Measurements from ENCODE around the gene S100A14. TPM values are rescaled to one million over a fixed set of nuclear protein-coding genes. Genes with fewer than 3 reads are reported as not detected.
A peak's percentile ranks its signal among the peaks of the same experiment; 100 is the strongest.

S100A14 gene
- total RNA-seq, 1 donor from 2014 or later = 0.35 TPM

DNA sequence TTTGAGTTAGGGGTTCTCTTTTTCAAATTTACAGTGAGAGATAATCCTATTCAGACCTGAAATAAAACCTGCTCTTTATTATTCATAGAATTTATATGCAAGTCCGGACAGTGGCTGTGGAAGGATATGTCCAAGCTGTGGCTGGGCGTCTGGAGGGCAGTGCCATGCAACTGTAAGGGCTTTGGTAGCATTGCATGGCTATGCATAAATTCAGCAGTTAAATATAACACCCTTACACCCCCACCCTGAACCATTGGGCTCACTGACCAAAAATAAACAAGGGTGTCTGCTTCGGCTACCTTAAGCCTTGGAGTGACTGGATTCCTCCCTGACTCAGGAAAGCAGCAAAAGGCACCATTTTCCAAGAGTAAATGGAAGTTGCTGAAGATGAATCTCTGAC, 23.2 kb upstream of the S100A14 start:
- peak; percentile 26 for DNase-seq (ENCODE audit: low spot score)

DNA sequence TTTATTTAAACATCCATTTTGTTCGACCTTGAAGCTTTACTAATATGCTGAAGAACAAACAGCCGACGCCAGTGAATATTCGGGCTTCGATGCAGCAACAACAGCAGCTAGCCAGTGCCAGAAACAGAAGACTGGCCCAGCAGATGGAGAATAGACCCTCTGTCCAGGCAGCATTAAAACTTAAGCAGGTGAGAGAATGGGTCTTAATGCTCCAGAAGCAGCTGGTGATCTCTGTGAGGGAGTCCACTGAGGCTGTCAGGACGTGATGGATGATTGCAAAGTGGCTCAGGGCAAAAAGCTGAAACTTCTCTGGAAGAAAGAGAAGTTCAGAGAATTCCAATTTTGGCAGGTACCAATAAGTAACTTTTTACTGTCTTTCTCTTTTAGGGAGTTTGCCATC, 22.1 kb upstream of the S100A14 start:
- DNase-seq (ENCODE audit: low spot score) = no peak

DNA sequence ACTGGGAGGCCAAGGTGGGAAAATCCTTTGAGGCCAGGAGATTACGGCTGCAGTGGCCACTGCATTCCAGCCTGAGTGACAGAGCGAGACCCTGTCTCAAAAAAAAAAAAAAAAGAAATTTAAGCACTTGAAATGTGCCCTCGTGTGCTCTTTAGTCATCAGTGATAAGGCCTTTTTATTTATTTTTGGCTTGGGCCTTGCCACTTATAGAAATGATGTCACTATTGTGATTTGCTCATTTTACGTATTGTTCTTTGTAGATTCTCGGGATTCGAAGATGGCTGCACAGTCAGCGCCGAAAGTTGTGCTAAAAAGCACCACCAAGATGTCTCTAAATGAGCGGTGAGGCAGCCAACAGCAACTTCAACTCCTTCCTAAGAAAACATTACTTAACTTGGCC, 20.2 kb upstream of the S100A14 start:
- no peak for DNase-seq (ENCODE audit: low spot score)

DNA sequence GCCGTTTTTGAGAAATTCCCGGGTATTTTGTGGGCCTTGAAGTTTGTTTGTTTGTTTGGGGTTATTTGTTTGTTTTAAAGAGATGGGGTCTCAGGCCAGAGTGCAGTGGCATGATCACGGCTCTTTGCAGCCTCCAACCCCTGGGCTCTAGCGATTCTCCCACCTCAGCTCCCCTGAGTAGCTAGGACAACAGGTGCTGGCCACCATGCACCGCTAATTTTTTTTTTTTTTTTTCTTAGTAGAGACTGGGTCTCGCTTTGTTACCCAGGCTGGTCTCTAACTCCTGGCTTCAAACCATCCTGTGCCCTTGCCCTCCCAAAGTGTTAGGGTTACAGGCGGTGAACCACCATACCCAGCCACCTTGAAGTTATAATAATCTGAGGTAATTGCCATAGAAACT, 19.7 kb upstream of the S100A14 start:
- no peak for DNase-seq (ENCODE audit: low spot score)

DNA sequence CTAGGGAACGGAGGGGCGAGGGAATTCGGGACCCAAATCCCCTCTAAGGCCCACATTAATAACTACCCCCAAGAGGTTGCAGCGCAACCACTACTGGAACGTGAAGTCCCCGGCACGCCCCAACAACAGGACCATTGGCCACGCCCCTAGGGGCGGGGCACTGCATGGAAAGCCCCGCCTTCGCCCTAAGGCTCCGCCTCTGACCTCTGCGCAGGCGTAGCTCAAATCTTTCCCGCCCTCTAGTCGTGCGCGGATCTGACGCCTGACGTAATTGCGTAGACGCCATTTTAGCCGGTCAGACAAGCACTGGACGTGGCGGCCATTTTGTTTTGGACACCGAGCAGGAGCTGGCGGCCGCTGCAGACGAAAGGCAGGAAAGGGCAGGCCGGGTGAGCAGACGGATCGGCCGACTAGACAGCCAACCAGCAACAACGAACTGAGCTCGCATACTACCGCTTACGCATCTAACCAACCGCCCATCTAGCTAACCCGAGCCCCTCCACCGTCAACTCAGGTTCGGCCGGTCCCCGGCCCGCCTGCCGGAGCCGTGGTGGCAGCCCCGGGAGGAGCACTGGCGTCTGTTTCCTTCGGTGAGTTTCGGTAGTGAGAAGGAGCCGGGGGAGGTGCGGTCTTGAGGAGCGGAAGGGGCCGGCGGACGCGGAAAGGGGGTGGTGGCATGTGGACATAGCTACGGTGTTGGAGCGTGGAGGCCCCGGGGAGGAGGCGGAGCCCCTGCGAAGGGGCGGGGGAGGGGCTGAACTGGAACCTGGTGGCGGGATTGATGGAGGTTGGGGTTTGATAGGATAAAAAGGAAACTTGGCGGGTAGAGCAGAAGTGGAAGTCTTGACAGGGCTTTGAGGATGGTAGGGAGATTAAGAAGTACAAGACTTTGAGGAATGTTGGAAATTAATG, 17.9 kb upstream of the S100A14 start, which contains the start of gene CHTOP:
Gene CHTOP (plus strand): TSS at position 313 of the 912 bp plus-strand sequence. CDS start 2,523 bp downstream, outside the sequence.
- peak; percentile 98 for DNase-seq (ENCODE audit: low spot score)

DNA sequence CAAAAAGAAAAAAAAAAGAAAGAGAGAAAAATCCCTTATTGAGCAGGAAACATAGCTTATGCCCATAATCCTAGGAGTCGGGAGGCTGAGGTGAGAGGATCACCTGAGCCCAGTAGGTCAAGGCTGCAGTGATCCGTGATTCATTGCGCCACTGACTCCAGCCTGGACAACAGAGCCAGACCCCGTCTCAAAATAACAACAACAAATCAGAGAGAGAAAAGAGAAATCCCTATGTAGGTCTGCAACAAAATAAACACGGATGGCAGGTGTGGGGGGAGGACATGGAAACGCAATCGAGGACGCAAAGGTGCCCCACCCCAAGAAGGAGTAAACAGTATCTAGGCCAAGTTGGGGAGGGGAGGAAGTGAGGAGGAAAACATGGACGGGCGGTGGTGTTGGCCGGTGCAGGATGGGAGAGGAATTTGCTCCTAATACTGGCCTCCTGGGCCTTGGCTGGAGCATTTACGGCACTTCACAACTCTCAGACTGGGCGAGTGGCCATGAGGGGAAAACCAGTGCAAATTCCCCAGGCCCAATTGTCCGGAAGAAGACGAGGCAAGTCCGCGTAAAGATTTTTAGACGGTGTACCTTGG, 17.1 kb upstream of the S100A14 start:
- no peak for DNase-seq (ENCODE audit: low spot score)

DNA sequence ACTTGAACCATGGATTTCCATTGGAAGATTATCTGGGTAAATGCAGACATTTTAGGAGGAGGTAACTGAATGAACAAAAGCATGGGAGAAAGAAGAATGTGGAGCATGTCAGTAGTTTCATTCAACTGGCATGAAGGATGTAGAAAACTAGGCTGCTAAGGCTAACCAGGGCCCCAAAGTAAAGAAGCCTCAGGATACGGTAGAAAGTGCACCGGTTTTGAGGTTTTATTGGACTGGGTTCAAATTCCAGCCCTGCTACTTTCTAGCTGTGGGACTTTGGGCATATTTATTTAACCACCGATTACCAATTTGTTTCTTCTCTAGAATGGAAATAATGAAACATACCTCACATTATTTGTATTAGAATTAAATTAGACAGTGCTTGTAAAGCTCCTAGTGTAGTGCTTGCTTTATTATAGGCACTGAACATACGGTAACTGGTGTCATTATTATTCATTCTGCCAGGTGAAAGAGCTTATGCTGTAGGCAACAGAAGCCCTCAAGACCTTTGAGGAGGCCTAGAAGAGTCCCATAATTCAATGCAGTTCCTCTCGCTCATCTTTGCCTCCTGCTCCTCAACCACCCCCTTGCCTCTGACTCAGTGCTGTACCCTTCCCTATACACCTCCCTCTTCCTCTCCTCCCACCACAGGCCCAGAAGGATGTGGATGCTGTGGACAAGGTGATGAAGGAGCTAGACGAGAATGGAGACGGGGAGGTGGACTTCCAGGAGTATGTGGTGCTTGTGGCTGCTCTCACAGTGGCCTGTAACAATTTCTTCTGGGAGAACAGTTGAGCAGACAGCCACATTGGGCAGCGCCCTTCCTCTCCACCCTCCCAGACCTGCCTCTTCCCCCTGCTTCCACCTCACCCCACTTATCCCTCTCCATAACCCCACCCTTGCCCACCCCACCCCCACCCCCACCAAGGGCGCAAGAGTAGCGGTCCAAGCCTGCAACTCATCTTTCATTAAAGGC, 15.2 kb upstream of the S100A14 start:
- DNase-seq (ENCODE audit: low spot score) = peak; percentile 33

DNA sequence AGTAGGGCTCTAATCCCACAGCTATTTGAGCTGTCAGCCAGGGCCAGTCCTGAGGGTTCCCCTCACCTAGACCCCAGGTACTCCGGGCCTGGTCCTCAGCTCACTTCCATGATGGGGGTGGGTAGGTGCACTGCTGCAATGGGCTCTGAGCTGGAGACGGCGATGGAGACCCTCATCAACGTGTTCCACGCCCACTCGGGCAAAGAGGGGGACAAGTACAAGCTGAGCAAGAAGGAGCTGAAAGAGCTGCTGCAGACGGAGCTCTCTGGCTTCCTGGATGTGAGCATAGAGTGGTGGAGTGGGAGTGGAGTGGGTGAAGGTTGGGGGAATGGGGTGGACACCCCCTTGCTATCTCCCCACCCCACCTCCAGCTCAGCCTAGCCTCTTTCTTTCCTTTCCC, 14.3 kb upstream of the S100A14 start:
- peak; percentile 85 for DNase-seq (ENCODE audit: low spot score)

DNA sequence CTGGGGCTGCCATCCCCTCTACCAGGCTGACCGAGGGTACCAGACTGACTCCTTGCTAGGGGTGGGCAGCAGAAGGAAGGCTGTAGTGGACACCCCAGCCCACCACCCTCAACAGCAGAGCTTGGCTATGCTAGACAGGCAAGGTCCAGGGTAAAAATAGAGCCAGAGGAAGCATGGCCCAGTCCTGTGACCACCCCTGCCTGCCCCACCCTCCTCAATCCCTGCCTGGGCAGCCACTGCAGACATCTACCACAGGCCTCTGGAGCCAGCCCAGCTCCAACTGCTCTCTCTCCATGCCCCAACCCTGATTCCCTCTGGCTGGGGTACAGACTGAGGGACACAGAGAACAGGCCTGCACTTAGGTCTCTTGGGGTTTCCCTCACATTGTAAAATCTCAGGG, 13.8 kb upstream of the S100A14 start:
- DNase-seq (ENCODE audit: low spot score) = peak; percentile 68

DNA sequence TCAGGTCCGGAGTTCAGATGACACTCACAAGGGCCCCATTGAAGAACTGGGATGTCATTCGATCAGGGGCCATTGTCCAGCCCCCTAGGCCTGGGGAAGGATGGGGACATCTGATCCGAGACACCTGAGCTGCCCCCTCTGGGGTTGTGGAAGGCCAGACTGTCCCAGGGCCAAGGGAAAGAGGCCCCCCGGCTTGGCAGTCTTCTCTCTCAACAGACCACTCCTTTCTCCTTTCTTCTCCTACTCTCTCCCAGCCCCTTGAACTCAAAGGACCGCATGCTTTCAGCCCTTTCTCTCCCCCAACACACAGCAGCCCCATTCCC, 13.2 kb upstream of the S100A14 start:
- DNase-seq (ENCODE audit: low spot score) = no peak

DNA sequence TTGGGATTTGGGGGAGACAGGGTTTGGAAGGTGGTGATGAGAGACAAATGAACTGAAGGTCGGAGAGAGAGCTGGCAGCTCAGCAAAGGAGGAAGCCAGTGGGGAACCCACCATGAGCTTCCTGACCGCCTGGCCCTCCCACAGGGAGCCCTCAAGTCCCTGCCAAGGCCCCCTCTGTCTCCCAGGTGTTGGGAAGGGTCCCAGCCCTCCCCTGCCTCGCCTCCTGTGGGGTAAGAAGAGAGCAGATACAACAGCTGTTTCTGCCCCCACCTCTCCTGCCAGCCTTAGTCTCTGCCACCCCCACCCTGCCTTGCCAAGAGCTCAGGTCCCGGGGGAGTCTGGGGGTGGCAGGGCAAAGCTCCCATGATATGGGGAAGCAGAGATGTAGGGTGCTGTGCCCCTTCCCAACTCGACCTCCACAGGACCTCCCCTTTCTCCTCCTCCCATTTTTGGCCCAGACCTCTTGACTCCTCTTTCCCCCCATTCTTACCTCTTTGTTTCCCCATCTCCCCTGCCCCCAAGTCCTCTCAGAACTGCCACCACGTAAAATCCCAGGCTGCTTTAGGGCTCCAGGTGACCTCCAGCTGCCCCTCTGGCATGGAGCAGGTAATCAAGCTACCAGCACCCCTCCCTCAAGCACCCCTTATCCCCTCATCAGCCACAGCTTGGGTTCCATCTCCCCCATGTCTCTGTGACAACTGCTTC, 12.7 kb upstream of the S100A14 start:
- DNase-seq (ENCODE audit: low spot score) = peak; percentile 74

DNA sequence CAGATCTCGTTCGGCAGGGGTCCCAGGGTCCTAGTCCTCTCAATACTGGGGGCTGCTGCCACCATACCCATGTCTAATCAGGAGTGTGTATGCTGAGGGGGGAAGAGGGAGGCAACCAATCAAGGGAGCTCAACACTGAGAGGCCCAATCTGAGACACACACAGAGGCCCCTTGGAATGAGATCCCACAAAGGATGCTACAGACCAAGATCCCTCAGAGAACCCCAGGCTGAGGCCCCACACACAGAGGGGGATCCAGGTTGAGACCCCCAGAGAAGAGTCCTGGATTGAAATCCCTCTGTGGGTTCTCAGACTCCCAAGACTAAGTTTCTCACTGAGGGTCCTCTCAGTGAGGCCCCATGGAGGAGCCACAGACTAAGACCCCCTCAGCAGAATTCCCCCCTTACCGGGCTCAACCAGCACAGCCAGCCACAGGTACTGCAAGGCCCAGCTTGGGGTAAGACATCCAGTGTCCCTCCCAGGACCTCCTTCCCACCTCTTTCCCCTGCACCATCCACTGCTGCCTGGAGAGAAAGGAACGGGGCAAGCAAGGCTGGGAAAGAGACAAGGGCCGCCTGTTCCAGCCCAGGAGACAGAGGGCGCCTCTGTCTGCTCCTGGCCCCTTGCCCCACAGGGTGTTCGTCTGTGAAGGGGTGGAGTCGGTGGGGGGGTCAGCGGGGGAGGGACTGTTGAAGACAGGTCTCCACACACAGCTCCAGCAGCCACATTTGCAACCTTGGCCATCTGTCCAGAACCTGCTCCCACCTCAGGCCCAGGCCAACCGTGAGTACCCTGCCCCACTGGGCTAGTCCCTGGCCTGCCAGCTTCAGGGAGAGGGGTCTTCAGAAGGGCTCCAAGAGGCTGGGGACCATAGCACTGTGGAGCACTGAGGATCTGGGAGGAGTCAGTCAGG, 11.8 kb upstream of the S100A14 start, which contains the start of gene S100A1:
Gene S100A1 (plus strand): TSS at position 720 of the 912 bp plus-strand sequence. CDS start 2,088 bp downstream, outside the sequence.
- DNase-seq (ENCODE audit: low spot score) = peak; percentile 88

DNA sequence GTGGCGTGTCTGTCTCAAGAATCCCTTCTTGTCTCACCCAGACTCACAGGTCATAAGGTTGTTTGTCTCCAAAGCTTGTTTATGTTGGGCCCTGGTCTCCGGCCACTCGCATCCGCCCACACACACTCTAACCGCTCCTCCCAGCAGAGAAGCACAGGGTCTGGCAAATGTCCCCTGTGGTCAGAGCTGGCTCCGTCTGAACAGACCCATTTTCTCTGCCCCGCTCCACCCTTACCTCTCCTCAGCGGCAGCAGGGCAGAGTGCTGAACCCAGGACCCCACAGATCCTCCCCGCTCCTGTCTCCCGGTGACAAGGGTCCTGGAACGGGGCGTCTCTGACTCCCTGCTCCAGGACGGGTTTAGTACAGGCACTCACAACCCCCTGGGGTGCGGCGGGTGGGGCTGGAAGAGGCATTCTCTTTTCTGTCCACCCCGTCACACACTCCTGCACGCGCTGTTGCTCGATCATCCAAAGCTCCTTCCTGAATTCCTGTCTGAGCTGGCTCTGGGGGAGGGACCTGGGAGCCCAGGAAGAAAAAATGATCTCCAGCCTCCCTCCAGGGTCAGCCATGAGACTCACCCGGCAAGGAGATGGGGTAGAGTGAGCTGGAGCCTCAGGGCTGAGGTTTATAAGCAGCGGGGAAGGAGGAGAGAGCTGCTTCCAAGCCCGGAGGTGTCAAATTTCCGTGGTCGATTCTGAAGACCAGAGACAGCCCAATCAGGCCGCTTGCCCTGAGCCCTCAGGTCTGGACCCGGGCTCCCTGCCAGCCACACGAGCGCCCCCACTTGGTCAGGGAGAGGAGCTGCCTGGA, 11.0 kb upstream of the S100A14 start, which contains the start of gene S100A13:
Gene S100A13 (minus strand): TSS at position 602 of the 811 bp plus-strand sequence. CDS start 1,033 bp downstream, outside the sequence.
- peak; percentile 93 for DNase-seq (ENCODE audit: low spot score)

DNA sequence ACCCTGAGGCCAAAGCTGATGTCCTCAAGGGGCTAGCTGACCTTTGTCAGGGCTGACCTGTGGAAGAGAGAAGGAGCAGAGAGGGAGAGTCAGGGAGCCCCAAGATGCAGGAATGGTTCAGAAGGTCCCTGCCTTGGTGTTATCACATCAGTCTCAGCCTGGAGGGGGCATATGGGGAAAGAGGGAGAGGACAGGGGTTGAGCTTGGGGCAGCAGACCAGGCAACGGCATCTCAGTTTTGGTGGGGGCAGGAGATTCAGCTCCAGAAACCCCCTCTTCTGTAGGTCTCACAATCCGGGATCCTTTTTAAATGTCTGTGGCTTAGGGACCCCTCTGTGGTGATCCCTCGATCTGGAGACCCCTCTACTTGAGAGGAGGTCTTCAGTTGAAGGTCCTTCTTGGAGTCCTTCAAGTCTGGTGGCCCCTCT, 10.4 kb upstream of the S100A14 start:
- peak; percentile 20 for DNase-seq (ENCODE audit: low spot score)

DNA sequence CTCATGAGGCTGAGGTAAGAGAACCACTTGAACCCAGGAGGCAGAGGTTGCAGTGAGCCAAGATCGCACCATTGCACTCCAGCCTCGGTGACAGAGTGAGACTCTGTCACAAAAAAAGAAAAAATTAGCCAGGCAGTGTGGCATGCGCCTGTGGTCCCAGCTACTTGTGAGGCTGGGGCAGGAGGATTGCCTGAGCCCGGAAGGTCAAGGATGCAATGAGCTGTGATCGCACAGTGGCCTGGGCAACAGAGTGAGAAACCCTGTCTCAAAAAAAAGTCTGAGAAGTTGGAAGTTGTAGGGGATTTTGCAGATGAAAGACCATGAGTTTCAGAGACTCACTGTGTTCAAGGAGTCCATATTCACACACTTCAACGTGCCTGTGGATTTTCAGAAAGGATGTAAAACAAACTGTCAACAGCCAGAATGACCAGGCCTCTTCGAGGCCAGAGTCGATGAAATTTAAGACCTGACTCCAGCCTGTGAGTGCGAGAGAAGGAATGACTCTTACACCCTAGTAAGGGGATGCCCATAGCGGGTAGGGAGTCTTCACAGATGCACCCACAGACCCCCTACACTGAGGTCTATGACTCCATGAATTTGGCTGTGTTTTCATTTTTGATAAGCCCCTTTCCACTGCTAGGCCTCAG, 9.0 kb upstream of the S100A14 start:
- peak; percentile 69 for DNase-seq (ENCODE audit: low spot score)

DNA sequence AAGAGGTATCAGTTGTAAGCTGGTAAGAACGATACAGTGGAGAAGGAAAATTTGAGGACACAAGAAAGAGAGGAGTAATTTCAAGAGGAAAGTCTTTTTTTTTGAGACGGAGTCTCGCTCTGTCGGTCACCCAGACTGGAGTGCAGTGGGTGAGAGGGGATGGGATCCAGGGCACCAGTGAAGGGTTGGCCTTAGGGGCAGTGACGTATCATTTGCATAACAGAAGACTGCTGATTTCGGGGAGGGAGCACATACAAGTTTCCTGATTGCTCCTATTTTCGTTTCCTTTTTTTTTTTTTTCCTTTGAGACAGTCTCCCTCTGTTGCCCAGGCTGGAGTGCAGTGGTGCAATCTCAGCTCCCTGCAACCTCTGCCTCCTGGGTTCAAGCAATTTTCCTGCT, 7.0 kb upstream of the S100A14 start:
- peak; percentile 16 for DNase-seq (ENCODE audit: low spot score)

DNA sequence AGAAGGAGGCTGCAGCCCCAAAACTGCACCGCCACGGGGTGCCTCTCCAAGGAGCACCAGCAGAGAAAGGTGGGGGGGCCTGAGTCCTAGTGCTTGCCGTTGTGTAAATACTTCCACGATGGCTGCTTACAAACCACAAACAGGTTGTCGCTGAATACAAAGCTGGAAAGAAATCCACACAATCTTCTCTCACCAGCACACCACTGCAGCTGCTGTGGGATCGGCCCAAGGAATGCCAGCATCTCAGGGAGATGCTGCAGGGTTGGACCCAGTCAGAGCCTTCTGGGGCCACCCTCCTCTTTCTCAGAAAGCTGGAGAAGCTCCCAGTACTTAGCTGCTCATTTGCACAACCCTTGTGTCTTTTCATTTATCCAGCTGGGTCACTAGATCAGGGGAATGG, 3.0 kb upstream of the S100A14 start:
- DNase-seq (ENCODE audit: low spot score) = no peak

DNA sequence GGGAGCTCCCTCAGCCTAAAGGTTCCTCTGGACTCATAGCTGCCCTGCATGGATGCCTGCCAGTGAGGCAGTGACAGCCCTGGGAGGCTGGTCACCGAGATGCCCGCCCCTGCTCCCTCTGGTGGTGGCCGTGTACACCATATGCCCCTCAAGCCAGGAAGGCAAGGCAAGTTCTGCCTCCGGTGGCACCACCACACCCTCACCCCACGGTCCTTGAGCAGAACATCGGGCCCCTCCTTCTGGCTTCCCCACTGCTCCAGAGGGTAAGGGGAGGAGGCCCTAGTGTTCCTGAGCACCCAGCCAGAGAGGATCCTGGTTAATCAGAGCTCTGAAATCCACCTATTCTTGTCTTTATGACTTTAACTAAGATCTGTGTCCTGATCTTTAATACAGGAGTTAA, 1.5 kb upstream of the S100A14 start:
- no peak for DNase-seq (ENCODE audit: low spot score)

Measured in mesenteric fat pad (tissue), 1 donor.